ENCODE measurements around the gene HMOX1. TPM values are rescaled to one million over a fixed set of nuclear protein-coding genes. Genes with fewer than 3 reads are reported as not detected.
A peak's percentile ranks its signal among the peaks of the same experiment; 100 is the strongest.

HMOX1 gene
- total and polyA plus RNA-seq, 2 of the 13 experiments (the other 11 are each of a cell fraction or from before 2014, with no cell fraction given) = 53.6 to 67.4 TPM

DNA sequence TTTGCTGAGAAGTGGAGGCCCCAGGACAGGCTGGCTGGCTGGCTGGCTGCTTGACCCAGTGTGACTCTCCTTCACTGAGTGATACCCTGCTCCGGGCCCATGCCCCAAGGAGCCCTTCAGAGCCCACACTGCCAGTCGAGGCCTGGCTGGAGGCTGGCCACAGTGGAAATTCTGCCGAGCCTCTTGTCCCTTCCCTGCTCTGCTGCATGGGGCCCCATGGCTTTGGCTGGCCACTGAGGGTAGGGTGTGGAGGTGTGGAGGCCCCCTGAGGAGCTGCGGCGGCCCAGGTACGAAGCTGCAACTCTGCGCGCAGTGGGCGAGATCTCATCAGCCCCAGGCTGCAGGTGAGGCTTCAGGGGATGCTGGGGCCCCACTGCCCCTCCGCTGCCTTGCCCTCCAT lies 33.4 kb upstream of the HMOX1 start:
- no peak overlapping the region for H3K4me3 ChIP-seq (replicated peaks in 1 of 3; ENCODE audit: insufficient read depth in 1 of 3, low read depth in 2 of 3, low read length in 3 of 3)
- no peak overlapping the region for H3K9ac ChIP-seq (ENCODE audit: insufficient read depth, low read depth, low read length)
- no peak overlapping the region for H3K4me2 ChIP-seq (ENCODE audit: low read depth, low read length)
- in situ Hi-C loops (cut with HindIII; ENCODE audit: extremely low pct_ligation_motif_present, low pct_unique_long_range_greater_than_20kb) (no loop called here), intact Hi-C loops (cut with micrococcal nuclease; ENCODE audit: unreplicated experiment) (no loop called here)
- FAIRE-seq = no peak
- 96% methylated on average over 5 of the region's 10 CpGs for WGBS (ENCODE audit: low lambda C conversion rate)
- POLR2A ChIA-PET = no interaction called here
- no peak for ATAC-seq
- H3K36me3 ChIP-seq (replicated peaks in 1 of 2; ENCODE audit: control insufficient read depth in 1 of 2, insufficient read depth in 2 of 2, low read length in 2 of 2) = peaks cover 24 to 25% of the 10 kb centered on the region in 2 experiments
- TF ChIP-seq AGO2 (optimal IDR thresholded peaks at IDR 0.05; ENCODE audit: low read depth, low read length) (peak; percentile 28), SNAI1 (CRISPR knock-in tag; IDR thresholded peaks at IDR 0.05; ENCODE audit: borderline replicate concordance) (no peak)
- H3K4me1 ChIP-seq (ENCODE audit: insufficient read depth, low read length) = peaks cover 22% of the 10 kb centered on the region
- DNase-seq (ENCODE audit: low spot score) = no peak
- CTCF ChIA-PET (ENCODE audit: low intra/inter-chr PET ratio, low total read pairs) = interaction anchor here (0.9 kb wide), 1 partner anchor 235 kb away, joined by 3 read pairs; no protein-coding TSS in a partner anchor
- BruUV-seq (replicated peaks) = no TSS peak
- H3K27me3 ChIP-seq (ENCODE audit: control insufficient read depth in 1 of 2, insufficient read depth in 2 of 2, low read length in 2 of 2) = no peaks in the 10 kb centered on the region; a peak in 1 of 5 replicates
- no peak overlapping the region for H2AFZ ChIP-seq (ENCODE audit: low read length)
- no peaks in the 10 kb centered on the region for H3K9me3 ChIP-seq (ENCODE audit: low read length)
- no peaks in the 10 kb centered on the region for H4K20me1 ChIP-seq (ENCODE audit: insufficient read depth, low read length)
- H3K79me2 ChIP-seq (ENCODE audit: insufficient read depth, low read length) = no peaks in the 10 kb centered on the region
- no peak overlapping the region for H3K27ac ChIP-seq (ENCODE audit: extremely low read length, insufficient read depth, low read length)

DNA sequence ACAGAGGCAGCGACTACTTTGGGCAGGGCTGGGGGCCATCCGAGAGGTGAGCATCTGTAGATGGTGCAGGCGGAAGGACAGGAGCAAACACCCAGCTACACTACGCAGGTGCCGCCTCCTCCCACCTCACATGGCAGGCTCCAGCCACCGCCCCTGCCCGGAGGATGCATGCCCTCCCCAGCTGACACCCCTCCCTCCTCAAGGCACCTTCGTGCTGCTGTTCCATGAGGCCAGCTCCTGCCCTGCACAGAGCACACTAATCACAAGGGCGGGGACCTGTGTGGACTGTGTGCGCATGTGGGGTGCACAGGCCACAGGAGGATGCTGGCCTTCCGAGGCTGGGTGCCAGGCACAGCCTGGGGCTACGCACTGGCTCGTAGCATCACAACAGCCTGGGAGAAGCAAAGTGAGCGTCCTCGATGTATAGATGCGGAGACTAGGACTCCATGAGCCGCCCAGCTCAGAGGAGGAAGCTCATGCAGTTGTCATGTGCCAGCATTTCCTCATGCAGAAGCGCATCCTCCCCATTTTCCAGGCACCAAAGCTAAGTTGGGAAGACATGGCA lies 32.8 kb upstream of the HMOX1 start:
- no peak for FAIRE-seq
- no TSS peak for BruUV-seq (replicated peaks)
- CTCF ChIA-PET (ENCODE audit: low intra/inter-chr PET ratio, low total read pairs) = interaction anchor here (0.9 kb wide), 1 partner anchor 235 kb away, joined by 3 read pairs; no protein-coding TSS in a partner anchor
- Histone ChIP-seq H3K9ac (ENCODE audit: insufficient read depth, low read depth, low read length) (no peak overlapping the region), H3K79me2 (ENCODE audit: insufficient read depth, low read length) (no peaks in the 10 kb centered on the region), H3K36me3 (replicated peaks in 1 of 2; ENCODE audit: control insufficient read depth in 1 of 2, insufficient read depth in 2 of 2, low read length in 2 of 2) (peaks cover 19% of the 10 kb centered on the region in 2 experiments), H2AFZ (ENCODE audit: low read length) (no peak overlapping the region), H3K9me3 (ENCODE audit: low read length) (no peaks in the 10 kb centered on the region), H3K27me3 (ENCODE audit: control insufficient read depth in 1 of 2, insufficient read depth in 2 of 2, low read length in 2 of 2) (no peaks in the 10 kb centered on the region; a peak in 1 of 5 replicates), H3K4me2 (ENCODE audit: low read depth, low read length) (no peak overlapping the region), H4K20me1 (ENCODE audit: insufficient read depth, low read length) (no peaks in the 10 kb centered on the region), H3K4me1 (ENCODE audit: insufficient read depth, low read length) (peaks cover 28% of the 10 kb centered on the region), H3K27ac (ENCODE audit: extremely low read length, insufficient read depth, low read length) (no peak overlapping the region), H3K4me3 (replicated peaks in 1 of 3; ENCODE audit: insufficient read depth in 1 of 3, low read depth in 2 of 3, low read length in 3 of 3) (no peak overlapping the region)
- no peak for ATAC-seq
- in situ Hi-C loops (cut with HindIII; ENCODE audit: extremely low pct_ligation_motif_present, low pct_unique_long_range_greater_than_20kb) (no loop called here), intact Hi-C loops (cut with micrococcal nuclease; ENCODE audit: unreplicated experiment) (no loop called here)
- TF ChIP-seq ZNF891 (CRISPR knock-in tag; IDR thresholded peaks at IDR 0.05) = no peak
- TF ChIP-seq PAF1 (CRISPR knock-in tag; IDR thresholded peaks at IDR 0.05) = 0 out of 2 replicates have a peak, but pooled peaks have one; percentile 20
- no peak for TF ChIP-seq CEBPB (IDR thresholded peaks at IDR 0.05; ENCODE audit: borderline replicate concordance, low read depth, low read length)
- POLR2A ChIA-PET = interaction anchor here (0.6 kb wide), 1 partner anchor 19 kb away, joined by 6 read pairs; no protein-coding TSS in a partner anchor
- no peak for DNase-seq (ENCODE audit: low spot score)
- 98% methylated on average over 9 of the region's 18 CpGs for WGBS (ENCODE audit: low lambda C conversion rate)
